HG03342 (cell line): ENCODE measurements around the gene AGPS.
"Not testable (repeated sequence)": the region's sequence is repeated elsewhere in the genome, so short reads cannot be mapped to it uniquely, and the experiment has no call there.

Experiments
- ATAC-seq: cut with Tn5 transposase; IDR thresholded peaks from one replicate; pipeline ENCODE4 v1.9.1; 2021; ENCODE audit warnings: mild to moderate bottlenecking, moderate library complexity; ENCODE audit not compliant: unreplicated experiment

AGPS gene

GRCh38 chr2:177547772-177548171 is 155.2 kb downstream of the AGPS start:
- ATAC-seq, result no peak

DNA sequence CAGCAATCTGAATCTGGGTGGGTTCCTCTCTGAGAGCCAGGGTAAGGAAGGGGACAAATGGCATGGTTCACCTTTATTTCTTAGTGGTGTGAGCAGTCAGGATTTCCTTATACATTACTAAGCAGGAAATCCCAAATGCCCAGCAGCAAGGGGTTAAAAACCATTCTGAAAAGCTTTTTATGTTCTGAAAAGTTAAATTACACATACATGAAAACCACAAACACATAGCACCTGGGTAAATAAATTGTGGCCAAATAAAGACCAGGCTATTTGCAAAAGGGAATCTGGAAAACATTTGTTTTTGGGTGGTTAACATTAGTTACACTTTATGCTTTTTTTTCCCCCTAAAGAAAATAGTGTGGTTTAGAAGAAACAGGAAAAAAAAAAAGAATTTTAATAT is 156.1 kb downstream of the AGPS start:
- ATAC-seq, result no peak

GRCh38 chr2:177549171-177549570 is 156.6 kb downstream of the AGPS start:
- no peak for ATAC-seq

- no peak for ATAC-seq
These were observed 158.0 kb downstream of the AGPS start for GRCh38 chr2:177550264-177551200.

- not testable (repeated sequence) for ATAC-seq
These were observed 158.8 kb downstream of the AGPS start for GRCh38 chr2:177551360-177551759.

GRCh38 chr2:177551989-177552421 is 159.4 kb downstream of the AGPS start:
- ATAC-seq, result no peak

DNA sequence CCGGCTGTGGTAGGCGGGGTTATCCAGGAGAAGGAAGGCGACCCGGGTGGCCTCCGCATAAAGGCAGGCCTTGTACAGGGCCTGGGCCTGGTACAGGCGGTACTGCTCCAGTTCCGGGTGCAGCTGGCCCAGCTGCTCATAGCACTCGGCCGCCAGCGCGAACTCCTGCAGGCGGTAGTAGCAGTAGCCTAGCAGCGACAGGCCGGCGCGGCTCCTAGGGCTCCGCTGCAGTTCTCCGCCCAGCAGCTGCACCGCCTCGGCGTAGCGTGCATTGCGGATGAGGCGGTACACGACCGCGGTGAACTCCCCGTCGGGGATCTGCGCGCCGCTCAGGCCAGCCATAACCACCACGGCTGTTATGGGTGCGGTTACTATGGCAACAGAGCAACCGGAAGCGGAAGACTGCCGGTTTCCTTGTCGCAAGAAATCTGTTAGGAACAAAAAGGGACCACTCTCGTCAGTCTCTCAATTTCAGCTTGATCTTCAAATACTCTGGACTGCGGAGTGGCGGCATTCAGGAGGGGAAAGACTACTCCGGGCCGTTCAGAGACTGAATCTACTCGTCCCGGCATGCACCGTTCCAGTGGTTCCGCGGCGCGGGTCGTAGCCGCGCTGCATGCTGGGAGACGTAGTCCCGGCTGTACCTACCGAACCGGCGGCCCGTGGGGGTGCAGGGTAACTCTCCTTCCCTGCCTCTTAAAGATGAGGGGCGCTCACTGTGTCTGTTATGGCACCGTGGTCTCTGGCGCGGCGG is 160.0 kb downstream of the AGPS start:
- ATAC-seq, result peak; percentile 95

DNA sequence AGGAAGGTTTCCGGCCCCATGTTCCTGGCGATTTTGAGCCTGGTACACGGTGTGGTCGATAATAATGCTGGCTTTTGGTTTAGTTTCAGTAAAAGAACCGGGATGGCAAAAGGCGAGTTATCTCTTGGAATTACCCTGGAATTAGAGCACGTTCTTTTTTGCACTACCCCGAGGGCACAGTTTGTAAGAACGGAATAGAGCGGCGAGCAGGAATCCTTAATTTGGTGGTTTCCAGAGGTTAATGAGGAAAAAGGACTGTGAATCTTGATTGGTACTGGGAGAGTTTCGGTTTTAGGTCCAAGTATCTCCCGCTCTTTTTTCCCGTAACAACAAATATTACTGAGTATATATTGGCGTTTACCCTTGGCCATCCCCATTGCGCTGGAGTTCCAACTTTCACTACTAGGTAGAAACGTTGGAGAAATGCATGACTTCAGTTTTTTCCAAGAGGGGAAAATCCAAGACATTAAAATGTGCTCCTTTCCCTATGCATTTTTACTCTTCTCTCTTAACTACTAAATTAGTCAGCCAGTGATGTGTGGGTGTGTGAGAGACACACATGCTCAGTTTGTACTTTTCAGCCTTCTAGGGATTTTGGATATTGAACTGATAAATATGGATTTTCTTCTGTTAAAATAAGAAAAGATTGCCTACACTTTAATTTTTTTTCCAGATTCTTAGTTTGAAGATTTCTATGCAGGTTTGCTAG is 160.8 kb downstream of the AGPS start:
- ATAC-seq, result no peak

DNA sequence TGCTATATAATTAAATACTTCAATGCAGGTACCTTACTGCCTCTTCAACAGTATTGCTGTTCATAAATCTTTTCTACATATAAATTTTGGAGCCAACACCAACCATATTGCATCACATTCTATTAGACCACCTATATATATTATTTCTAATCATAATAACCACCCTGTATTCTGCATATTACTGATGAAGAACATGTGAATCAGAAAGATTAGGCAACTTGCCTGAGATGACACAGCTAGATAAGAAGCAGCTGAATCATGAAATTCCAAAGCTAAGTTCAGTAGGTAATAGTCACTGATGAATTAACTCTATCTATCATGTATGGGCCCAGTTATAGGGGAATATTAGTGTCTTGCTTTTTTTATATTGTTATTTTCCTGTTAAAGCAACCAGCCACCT is 161.8 kb downstream of the AGPS start:
- ATAC-seq, result no peak

GRCh38 chr2:177556153-177556552 is 163.6 kb downstream of the AGPS start:
- ATAC-seq, result no peak

DNA sequence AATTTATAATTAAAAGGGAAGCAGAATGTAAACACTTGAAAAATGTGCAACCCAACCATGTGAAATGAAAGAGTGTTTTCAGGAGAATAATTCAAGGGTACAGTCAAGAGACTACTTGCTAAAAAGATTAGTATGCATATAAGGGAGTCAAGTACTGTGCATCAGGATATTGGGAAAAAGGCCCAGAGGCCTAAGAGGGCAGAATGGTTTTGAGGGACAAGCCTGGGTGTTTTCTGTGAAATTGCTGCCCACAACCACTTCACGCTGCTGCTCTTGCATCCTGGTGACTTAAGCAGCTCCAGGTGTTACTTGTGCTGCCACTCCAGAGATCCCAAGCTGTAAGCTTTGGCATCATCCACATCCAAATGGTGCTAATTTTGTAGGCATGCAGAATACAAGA is 165.2 kb downstream of the AGPS start:
- ATAC-seq, result no peak

- no peak for ATAC-seq
These were observed 167.1 kb downstream of the AGPS start for GRCh38 chr2:177559638-177560037.

DNA sequence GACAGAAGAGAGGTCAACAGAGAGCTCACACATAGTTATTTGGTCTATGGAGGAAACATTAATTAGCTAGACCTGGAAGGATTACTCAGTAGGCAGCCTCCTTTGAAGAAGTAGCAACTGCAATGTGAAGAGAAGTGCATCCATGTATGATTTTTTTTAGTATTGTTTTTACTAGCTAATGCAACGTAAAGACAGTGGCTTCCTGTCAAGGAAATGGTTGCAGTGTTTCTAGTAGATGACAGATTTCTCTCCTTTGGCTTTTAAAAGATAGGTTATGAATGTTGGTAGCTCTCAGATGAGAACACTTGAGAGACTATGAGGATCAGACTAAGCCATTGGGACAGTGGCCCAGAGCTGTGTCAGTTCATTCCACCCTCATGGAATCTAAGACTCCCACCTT is 175.8 kb downstream of the AGPS start:
- ATAC-seq, result no peak

GRCh38 chr2:177568893-177569292 is 176.3 kb downstream of the AGPS start:
- no peak for ATAC-seq

DNA sequence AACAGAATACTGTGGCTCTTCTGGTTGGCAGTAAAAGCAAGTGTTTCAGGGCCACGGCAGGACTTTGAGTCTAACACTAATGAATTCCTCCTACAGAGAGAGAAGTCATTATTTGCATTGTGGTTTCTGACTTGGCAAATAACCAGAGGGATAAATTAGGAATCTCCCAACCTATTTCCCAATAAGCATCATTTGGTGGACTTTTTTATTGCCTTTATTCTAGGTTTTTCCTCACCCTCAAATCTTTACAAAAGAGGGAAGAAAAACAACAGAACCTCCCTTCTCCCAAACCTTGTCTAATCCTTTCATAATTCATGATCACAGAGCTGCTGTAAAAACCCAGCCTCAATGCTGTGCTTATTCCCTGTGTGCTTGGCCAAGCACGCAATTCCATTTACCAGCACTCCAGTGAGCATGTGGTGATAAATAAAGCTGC is 179.7 kb downstream of the AGPS start:
- no peak for ATAC-seq

DNA sequence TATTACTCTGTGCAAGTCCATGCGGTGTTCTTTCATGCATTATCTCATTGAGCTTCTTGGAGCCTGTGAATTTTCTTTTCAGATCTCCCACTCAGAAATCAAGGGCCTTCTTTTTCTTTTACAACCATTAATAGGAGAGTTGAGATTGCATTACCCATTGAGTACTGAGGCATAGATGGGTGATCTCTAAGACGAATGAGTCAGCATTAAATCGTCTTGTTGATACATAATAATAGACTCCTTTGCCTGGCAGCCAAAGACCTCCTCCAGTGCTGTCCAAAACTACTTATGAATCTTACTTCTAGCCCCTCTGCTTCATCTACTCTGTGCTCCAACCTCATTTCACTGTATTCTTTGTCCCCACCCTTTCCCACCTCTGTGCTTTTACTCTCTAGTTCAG is 180.5 kb downstream of the AGPS start:
- no peak for ATAC-seq

- ATAC-seq, result no peak
These were observed 181.8 kb downstream of the AGPS start for GRCh38 chr2:177574356-177574755.

GRCh38 chr2:177575358-177575757 is 182.8 kb downstream of the AGPS start:
- ATAC-seq, result no peak

GRCh38 chr2:177577075-177577474 is 184.5 kb downstream of the AGPS start:
- no peak for ATAC-seq

DNA sequence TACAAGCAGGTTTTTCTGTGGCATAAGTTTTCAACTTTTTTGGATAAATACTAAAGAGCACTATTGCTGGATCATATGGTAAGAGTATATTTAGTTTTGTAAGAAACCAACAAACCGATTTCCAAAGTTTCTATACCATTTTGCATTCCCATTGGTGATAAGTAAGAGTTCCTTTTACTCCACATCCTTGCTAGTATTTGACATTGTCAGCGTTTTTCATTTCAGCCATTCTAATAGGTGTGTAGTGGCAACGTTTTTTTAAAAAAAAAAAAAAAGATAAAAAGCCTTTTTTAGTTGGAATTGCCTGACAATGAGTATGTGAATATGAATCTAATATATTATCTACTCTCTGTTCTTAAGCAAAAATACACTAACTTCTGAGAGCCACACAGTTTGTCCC is 185.9 kb downstream of the AGPS start:
- ATAC-seq, result no peak

GRCh38 chr2:177579486-177580036 is 187.0 kb downstream of the AGPS start:
- no peak for ATAC-seq
